HL-60 (cell line): Measurements from ENCODE around the gene POMP.

Experiments used
- CTCF ChIP-seq: IDR thresholded peaks from one replicate; pipeline ENCODE4 v1.5.1; 2011; ENCODE audit warnings: low read length, control low read depth, inconsistent platforms; ENCODE audit not compliant: insufficient read depth
- GABPA ChIP-seq: IDR thresholded peaks from 2 replicates; pipeline ENCODE4 v1.6.1; 2012; ENCODE audit warnings: low read depth
- POLR2AphosphoS5 ChIP-seq: IDR thresholded peaks from 2 replicates; pipeline ENCODE4 v1.6.1; 2012; ENCODE audit warnings: low read depth

GRCh38 chr13:28654276-28654675, 4.7 kb upstream of the POMP start:
- TF ChIP-seq CTCF: no peak
- TF ChIP-seq POLR2AphosphoS5: no peak
- no peak for TF ChIP-seq GABPA
